K562 (cell line): ENCODE measurements around the gene SPINT2. TPM values are rescaled to one million over a fixed set of nuclear protein-coding genes. Genes with fewer than 3 reads are reported as not detected.

Experiments used
- CHD4 ChIP-seq: fragments of 200-600 bp; sonication (generic); IDR thresholded peaks from 3 replicates; pipeline ENCODE4 v1.6.1; 2012; ENCODE audit warnings: low read depth, mild to moderate bottlenecking, mixed read lengths, low read length, inconsistent platforms; ENCODE audit not compliant: insufficient read depth, insufficient replicate concordance, poor library complexity, severe bottlenecking
- GATAD2A ChIP-seq: fragments of 450-650 bp; IDR thresholded peaks from 2 replicates; pipeline ENCODE4 v1.6.1; 2017
- HDAC1 ChIP-seq, 2 experiments: fragments of 450-650 bp; IDR thresholded peaks; 2 replicates each; pipeline ENCODE4 v1.6.1; 2016 to 2017; ENCODE audit warnings: inconsistent platforms in 1 of 2, mild to moderate bottlenecking in 1 of 2, moderate library complexity in 1 of 2
- NBN ChIP-seq: fragments of 450-650 bp; IDR thresholded peaks from 2 replicates; pipeline ENCODE4 v1.6.1; 2016; ENCODE audit warnings: low read depth, mild to moderate bottlenecking
- NCOA2 ChIP-seq, 2 experiments: fragments of 450-650 bp; IDR thresholded peaks; 2 replicates each; pipeline ENCODE4 v1.6.1; 2018; ENCODE audit warnings: mild to moderate bottlenecking in 2 of 2, moderate library complexity in 1 of 2; ENCODE audit not compliant: partially characterized antibody in 2 of 2
- POLR3A ChIP-seq: IDR thresholded peaks from 2 replicates; pipeline ENCODE4 v1.6.1; 2011; ENCODE audit warnings: borderline replicate concordance, mild to moderate bottlenecking, moderate library complexity; ENCODE audit not compliant: insufficient read length, insufficient read depth; ENCODE audit errors: extremely low read depth
- SIRT6 ChIP-seq: IDR thresholded peaks from one replicate; pipeline ENCODE4 v1.6.1; 2012; ENCODE audit warnings: low read depth, mild to moderate bottlenecking, control low read depth, inconsistent platforms, low read length, moderate library complexity
- SMARCA4 ChIP-seq: fragments of 450-650 bp; IDR thresholded peaks from 2 replicates; pipeline ENCODE4 v1.6.1; 2016
- TBL1XR1 ChIP-seq, 2 experiments: IDR thresholded peaks; 2 replicates each; pipeline ENCODE4 v1.6.1; 2012; ENCODE audit warnings: improper control_type of control experiment in 2 of 2, low read length in 2 of 2, mild to moderate bottlenecking in 1 of 2
- YY1 ChIP-seq, 3 experiments: IDR thresholded peaks; 2 replicates each; pipeline ENCODE4 v1.6.1; 2011; ENCODE audit warnings: low read length in 2 of 3, mild to moderate bottlenecking in 2 of 3, moderate library complexity in 2 of 3, borderline replicate concordance in 1 of 3, control low read depth in 1 of 3, low read depth in 1 of 3; ENCODE audit not compliant: insufficient read depth in 3 of 3, insufficient replicate concordance in 2 of 3, control insufficient read depth in 1 of 3, insufficient read length in 1 of 3; ENCODE audit errors: extremely low read depth in 1 of 3
- ZNF282 ChIP-seq: sonication (generic); formaldehyde crosslinking; IDR thresholded peaks from 2 replicates; pipeline ENCODE4 v1.8.1; 2023; ENCODE audit warnings: missing genetic modification reagents
- ZNF584 ChIP-seq: fragments of 200-800 bp; sonication (Bioruptor generic); IDR thresholded peaks from 2 replicates; pipeline ENCODE4 v1.6.1; 2016; ENCODE audit warnings: low read depth, mild to moderate bottlenecking, missing genetic modification characterization, missing compliant biosample characterization
- ZNF77 ChIP-seq: fragments of 250-450 bp; sonication (Bioruptor Pico); IDR thresholded peaks from 2 replicates; pipeline ENCODE4 v1.5.0; 2020
- polyA plus RNA-seq, 8 experiments: library from polyadenylated mRNA; depleted of rRNA in 4 of 8; stranded (reverse) in 5 of 8; unstranded in 3 of 8; fragments of >200 nt; fragmentation: Nextera tagmentation in 2 of 8; fragmentation: Illumina TruSeq in 1 of 8; extraction: Ambion mirVana in 2 of 8; extraction: Trizol in 1 of 8; gene quantifications; 2 replicates each; pipeline versions ENCODE4 v1.2.1 to v1.2.3, GENCODE V29; 2011 to 2014; ENCODE audit warnings: inconsistent platforms in 1 of 8, missing spikeins in 1 of 8
- total RNA-seq, 7 experiments: library from RNA; depleted of rRNA in 6 of 7; stranded (reverse); fragments of >200 nt in 6 of 7; fragmentation: Illumina TruSeq in 2 of 7; extraction: Trizol in 2 of 7; gene quantifications; 2 replicates each; pipeline versions ENCODE4 v1.2.1 to v1.2.3, GENCODE V29; 2011 to 2021; ENCODE audit warnings: low replicate concordance in 1 of 7
- TF ChIP-seq, protein P1 (sequence below): fragments of 450-650 bp; IDR thresholded peaks from 2 replicates; pipeline ENCODE4 v1.6.1; 2016; ENCODE audit warnings: low read depth, mild to moderate bottlenecking, moderate library complexity
- TF ChIP-seq, protein P2 (sequence below): sonication (generic); formaldehyde crosslinking; IDR thresholded peaks from 2 replicates; pipeline ENCODE4 v1.8.1; 2023; ENCODE audit warnings: mild to moderate bottlenecking, missing genetic modification reagents
- TF ChIP-seq, protein P3 (sequence below): IDR thresholded peaks from 2 replicates; pipeline ENCODE4 v1.6.1; 2011; ENCODE audit warnings: borderline replicate concordance, low read depth, mild to moderate bottlenecking, moderate library complexity, low read length; ENCODE audit not compliant: insufficient read depth, poor library complexity, severe bottlenecking
- TF ChIP-seq, protein P4 (sequence below), 2 experiments: fragments of 450-650 bp in 1 of 2; IDR thresholded peaks; 2 replicates each; pipeline ENCODE4 v1.6.1; 2011 to 2017; ENCODE audit warnings: low read depth in 2 of 2, antibody characterized with exemption in 1 of 2, borderline replicate concordance in 1 of 2, low read length in 1 of 2, mild to moderate bottlenecking in 1 of 2, mixed read lengths in 1 of 2; ENCODE audit not compliant: control insufficient read depth in 1 of 2

Gene SPINT2
- total and polyA plus RNA-seq, 9 of the 15 experiments (the other 6 are each of a cell fraction or from before 2014, with no cell fraction given): 0.65 to 4.5 (median 3.4) TPM

DNA sequence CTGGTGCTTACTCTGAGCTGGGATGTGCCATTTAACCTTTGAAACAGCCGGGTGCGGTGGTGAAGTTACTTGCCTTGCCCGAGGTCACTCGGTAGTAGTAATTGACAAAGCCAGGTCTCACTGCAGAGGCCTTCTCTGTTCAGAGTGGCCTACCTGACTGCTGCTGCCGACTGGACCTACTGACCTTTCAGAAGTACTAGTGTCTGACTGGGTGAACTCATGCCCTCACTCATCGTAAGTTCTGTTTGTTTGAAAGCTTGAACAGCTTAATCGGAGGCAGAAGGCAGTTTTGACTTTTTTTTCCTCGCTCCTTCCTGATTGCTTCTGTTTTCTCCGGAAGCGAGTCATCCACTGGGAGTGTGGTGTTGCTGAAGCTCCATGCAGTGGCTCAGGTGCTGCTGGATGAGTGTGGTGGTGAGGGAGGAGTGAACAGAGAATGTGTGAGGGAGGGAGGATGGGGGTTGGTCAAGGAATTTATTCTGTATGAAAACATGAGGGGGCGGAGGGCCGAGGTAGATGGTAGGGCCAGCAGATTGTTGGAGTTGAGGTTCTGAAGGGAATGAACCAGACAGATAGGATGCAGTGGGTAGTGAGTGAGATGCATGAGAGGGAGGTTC, 2.7 kb downstream of the SPINT2 start (continued):
- TF ChIP-seq ZNF77 (no peak), POLR3A (no peak), CHD4 (no peak), HDAC1 (IDR thresholded peaks at IDR 0.05) (0 out of 4 replicates have a peak, but pooled peaks of 1 of the 2 experiments have one; percentile 37), NBN (no peak), TBL1XR1 (IDR thresholded peaks at IDR 0.05; ENCODE audit: low read length in 2 of 2) (no peak), ZNF584 (CRISPR knock-in tag) (no peak), NCOA2 (IDR thresholded peaks at IDR 0.05; ENCODE audit: partially characterized antibody in 2 of 2) (no peak), YY1 (IDR thresholded peaks at IDR 0.05; ENCODE audit: borderline replicate concordance in 1 of 3, control insufficient read depth in 1 of 3, extremely low read depth in 1 of 3, insufficient read depth in 3 of 3, insufficient read length in 1 of 3, insufficient replicate concordance in 2 of 3, low read depth in 1 of 3, low read length in 2 of 3) (no peak), GATAD2A (0 out of 2 replicates have a peak, but pooled peaks have one; percentile 61), SIRT6 (no peak), ZNF282 (CRISPR knock-in tag) (no peak), SMARCA4 (peak; percentile 47; the same call in 1 of the 2 replicates)
- TF ChIP-seq, protein P1, sequence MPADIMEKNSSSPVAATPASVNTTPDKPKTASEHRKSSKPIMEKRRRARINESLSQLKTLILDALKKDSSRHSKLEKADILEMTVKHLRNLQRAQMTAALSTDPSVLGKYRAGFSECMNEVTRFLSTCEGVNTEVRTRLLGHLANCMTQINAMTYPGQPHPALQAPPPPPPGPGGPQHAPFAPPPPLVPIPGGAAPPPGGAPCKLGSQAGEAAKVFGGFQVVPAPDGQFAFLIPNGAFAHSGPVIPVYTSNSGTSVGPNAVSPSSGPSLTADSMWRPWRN: no peak
- TF ChIP-seq, protein P2, sequence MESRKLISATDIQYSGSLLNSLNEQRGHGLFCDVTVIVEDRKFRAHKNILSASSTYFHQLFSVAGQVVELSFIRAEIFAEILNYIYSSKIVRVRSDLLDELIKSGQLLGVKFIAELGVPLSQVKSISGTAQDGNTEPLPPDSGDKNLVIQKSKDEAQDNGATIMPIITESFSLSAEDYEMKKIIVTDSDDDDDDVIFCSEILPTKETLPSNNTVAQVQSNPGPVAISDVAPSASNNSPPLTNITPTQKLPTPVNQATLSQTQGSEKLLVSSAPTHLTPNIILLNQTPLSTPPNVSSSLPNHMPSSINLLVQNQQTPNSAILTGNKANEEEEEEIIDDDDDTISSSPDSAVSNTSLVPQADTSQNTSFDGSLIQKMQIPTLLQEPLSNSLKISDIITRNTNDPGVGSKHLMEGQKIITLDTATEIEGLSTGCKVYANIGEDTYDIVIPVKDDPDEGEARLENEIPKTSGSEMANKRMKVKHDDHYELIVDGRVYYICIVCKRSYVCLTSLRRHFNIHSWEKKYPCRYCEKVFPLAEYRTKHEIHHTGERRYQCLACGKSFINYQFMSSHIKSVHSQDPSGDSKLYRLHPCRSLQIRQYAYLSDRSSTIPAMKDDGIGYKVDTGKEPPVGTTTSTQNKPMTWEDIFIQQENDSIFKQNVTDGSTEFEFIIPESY (CRISPR knock-in tag): no peak
- TF ChIP-seq, protein P3, sequence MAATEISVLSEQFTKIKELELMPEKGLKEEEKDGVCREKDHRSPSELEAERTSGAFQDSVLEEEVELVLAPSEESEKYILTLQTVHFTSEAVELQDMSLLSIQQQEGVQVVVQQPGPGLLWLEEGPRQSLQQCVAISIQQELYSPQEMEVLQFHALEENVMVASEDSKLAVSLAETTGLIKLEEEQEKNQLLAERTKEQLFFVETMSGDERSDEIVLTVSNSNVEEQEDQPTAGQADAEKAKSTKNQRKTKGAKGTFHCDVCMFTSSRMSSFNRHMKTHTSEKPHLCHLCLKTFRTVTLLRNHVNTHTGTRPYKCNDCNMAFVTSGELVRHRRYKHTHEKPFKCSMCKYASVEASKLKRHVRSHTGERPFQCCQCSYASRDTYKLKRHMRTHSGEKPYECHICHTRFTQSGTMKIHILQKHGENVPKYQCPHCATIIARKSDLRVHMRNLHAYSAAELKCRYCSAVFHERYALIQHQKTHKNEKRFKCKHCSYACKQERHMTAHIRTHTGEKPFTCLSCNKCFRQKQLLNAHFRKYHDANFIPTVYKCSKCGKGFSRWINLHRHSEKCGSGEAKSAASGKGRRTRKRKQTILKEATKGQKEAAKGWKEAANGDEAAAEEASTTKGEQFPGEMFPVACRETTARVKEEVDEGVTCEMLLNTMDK: no peak
- TF ChIP-seq, protein P4, sequence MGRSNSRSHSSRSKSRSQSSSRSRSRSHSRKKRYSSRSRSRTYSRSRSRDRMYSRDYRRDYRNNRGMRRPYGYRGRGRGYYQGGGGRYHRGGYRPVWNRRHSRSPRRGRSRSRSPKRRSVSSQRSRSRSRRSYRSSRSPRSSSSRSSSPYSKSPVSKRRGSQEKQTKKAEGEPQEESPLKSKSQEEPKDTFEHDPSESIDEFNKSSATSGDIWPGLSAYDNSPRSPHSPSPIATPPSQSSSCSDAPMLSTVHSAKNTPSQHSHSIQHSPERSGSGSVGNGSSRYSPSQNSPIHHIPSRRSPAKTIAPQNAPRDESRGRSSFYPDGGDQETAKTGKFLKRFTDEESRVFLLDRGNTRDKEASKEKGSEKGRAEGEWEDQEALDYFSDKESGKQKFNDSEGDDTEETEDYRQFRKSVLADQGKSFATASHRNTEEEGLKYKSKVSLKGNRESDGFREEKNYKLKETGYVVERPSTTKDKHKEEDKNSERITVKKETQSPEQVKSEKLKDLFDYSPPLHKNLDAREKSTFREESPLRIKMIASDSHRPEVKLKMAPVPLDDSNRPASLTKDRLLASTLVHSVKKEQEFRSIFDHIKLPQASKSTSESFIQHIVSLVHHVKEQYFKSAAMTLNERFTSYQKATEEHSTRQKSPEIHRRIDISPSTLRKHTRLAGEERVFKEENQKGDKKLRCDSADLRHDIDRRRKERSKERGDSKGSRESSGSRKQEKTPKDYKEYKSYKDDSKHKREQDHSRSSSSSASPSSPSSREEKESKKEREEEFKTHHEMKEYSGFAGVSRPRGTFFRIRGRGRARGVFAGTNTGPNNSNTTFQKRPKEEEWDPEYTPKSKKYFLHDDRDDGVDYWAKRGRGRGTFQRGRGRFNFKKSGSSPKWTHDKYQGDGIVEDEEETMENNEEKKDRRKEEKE (IDR thresholded peaks at IDR 0.05; ENCODE audit: borderline replicate concordance in 1 of 2, control insufficient read depth in 1 of 2, low read depth in 2 of 2, low read length in 1 of 2): no peak
